Measurements from ENCODE around the gene H2AZ2. TPM values are rescaled to one million over a fixed set of nuclear protein-coding genes. Genes with fewer than 3 reads are reported as not detected.
"Not testable (repeated sequence)": the region's sequence is repeated elsewhere in the genome, so short reads cannot be mapped to it uniquely, and the experiment has no call there.

H2AZ2 gene
- total RNA-seq, 1 donor from 2014 or later = 143 TPM

- DNase-seq = no peak
Measured at GRCh38 chr7:44811571-44811970, 36.3 kb downstream of the H2AZ2 start.

GRCh38 chr7:44811093-44811492, 36.8 kb downstream of the H2AZ2 start:
- no peak for DNase-seq

- DNase-seq = no peak
Measured at GRCh38 chr7:44808914-44809393, 38.9 kb downstream of the H2AZ2 start.

GRCh38 chr7:44805950-44806349, 41.9 kb downstream of the H2AZ2 start:
- no peak for DNase-seq

GRCh38 chr7:44803828-44804519, 43.9 kb downstream of the H2AZ2 start:
- not testable (repeated sequence) for DNase-seq

GRCh38 chr7:44802418-44803025, 45.4 kb downstream of the H2AZ2 start:
- no peak for DNase-seq

GRCh38 chr7:44801890-44802289, 46.0 kb downstream of the H2AZ2 start:
- DNase-seq = no peak

GRCh38 chr7:44799939-44800338, 47.9 kb downstream of the H2AZ2 start:
- no peak for DNase-seq

- no peak for DNase-seq
Measured at GRCh38 chr7:44798649-44799305, 49.1 kb downstream of the H2AZ2 start.

- peak; percentile 77 for DNase-seq
Measured at GRCh38 chr7:44797329-44798258, 50.3 kb downstream of the H2AZ2 start.

- peak; percentile 96 for DNase-seq
Measured at GRCh38 chr7:44796504-44797328, 51.2 kb downstream of the H2AZ2 start, which contains the start of gene PPIA. Gene PPIA, plus strand, starts transcription at chr7:44796681. Its CDS starts 44 bp downstream, at chr7:44796725.

- DNase-seq = no peak
Measured at GRCh38 chr7:44796034-44796503, 51.8 kb downstream of the H2AZ2 start.

GRCh38 chr7:44794331-44794730, 53.6 kb downstream of the H2AZ2 start:
- no peak for DNase-seq

GRCh38 chr7:44793919-44794318, 54.0 kb downstream of the H2AZ2 start:
- DNase-seq = no peak

- no peak for DNase-seq
Measured at GRCh38 chr7:44791278-44792219, 56.3 kb downstream of the H2AZ2 start.

GRCh38 chr7:44789990-44790389, 57.9 kb downstream of the H2AZ2 start:
- DNase-seq = no peak

- DNase-seq = no peak
Measured at GRCh38 chr7:44787762-44788161, 60.1 kb downstream of the H2AZ2 start.

GRCh38 chr7:44787041-44787440, 60.8 kb downstream of the H2AZ2 start:
- DNase-seq = no peak

GRCh38 chr7:44785218-44785617, 62.7 kb downstream of the H2AZ2 start:
- not testable (repeated sequence) for DNase-seq

GRCh38 chr7:44784364-44784763, 63.5 kb downstream of the H2AZ2 start:
- no peak for DNase-seq
